Fibroblast of lung (primary cell): ENCODE results near the gene GPR176. TPM values are rescaled to one million over a fixed set of nuclear protein-coding genes. Genes with fewer than 3 reads are reported as not detected.

ENCODE experiments used
- DNase-seq, 2 donors: peaks; one replicate each; pipeline versions ENCODE4 v3.0.0 to v3.0.0-alpha.2; 2010; ENCODE audit warnings: low read depth in 2 of 2
- H2AFZ ChIP-seq: 2 replicates; pipeline ENCODE4 v1.5.1; 2012; ENCODE audit warnings: low read length, control low read depth, inconsistent platforms
- H3K27ac ChIP-seq: 2 replicates; pipeline ENCODE4 v1.5.1; 2011; ENCODE audit warnings: low read length, control low read depth; ENCODE audit not compliant: insufficient read depth
- H3K27me3 ChIP-seq: 2 replicates; pipeline ENCODE4 v1.5.1; 2011; ENCODE audit warnings: mild to moderate bottlenecking, low read length; ENCODE audit not compliant: control insufficient read depth, insufficient read depth
- H3K36me3 ChIP-seq: 2 replicates; pipeline ENCODE4 v1.5.1; 2011; ENCODE audit warnings: low read length; ENCODE audit not compliant: control insufficient read depth, insufficient read depth
- H3K4me1 ChIP-seq: 2 replicates; pipeline ENCODE4 v1.5.1; 2011; ENCODE audit warnings: low read length; ENCODE audit not compliant: control insufficient read depth, insufficient read depth; ENCODE audit errors: extremely low read depth
- H3K4me2 ChIP-seq: 2 replicates; pipeline ENCODE4 v1.5.1; 2011; ENCODE audit warnings: low read length, control low read depth; ENCODE audit not compliant: insufficient read depth; ENCODE audit errors: extremely low read depth
- H3K4me3 ChIP-seq, 4 experiments: fragments of 200-600 bp in 1 of 4; sonication (generic) in 1 of 4; replicated peaks in 1 of 4; 2 replicates each; pipeline ENCODE4 v1.5.1; 2011 to 2016; ENCODE audit warnings: low read length in 4 of 4, low read depth in 3 of 4, mild to moderate bottlenecking in 3 of 4, control low read depth in 2 of 4, inconsistent platforms in 1 of 4, mixed read lengths in 1 of 4; ENCODE audit not compliant: insufficient read depth in 1 of 4; ENCODE audit errors: control extremely low read depth in 1 of 4
- H3K79me2 ChIP-seq: 2 replicates; pipeline ENCODE4 v1.5.1; 2012; ENCODE audit warnings: mild to moderate bottlenecking, low read length, inconsistent platforms; ENCODE audit not compliant: control insufficient read depth, insufficient read depth
- H3K9ac ChIP-seq: 2 replicates; pipeline ENCODE4 v1.5.1; 2011; ENCODE audit warnings: mild to moderate bottlenecking, low read length, control low read depth; ENCODE audit not compliant: insufficient read depth
- H3K9me3 ChIP-seq: 2 replicates; pipeline ENCODE4 v1.5.1; 2012; ENCODE audit warnings: low read depth, low read length; ENCODE audit not compliant: control insufficient read depth, insufficient read depth
- H4K20me1 ChIP-seq: 2 replicates; pipeline ENCODE4 v1.5.1; 2011; ENCODE audit warnings: low read length; ENCODE audit not compliant: control insufficient read depth, insufficient read depth; ENCODE audit errors: extremely low read depth
- CTCF ChIP-seq, 2 donors: IDR thresholded peaks in 1 of 2; conservative IDR thresholded peaks in 1 of 2; 1 replicate in 1 of 2; 2 replicates in 1 of 2; pipeline ENCODE4 v1.5.1; 2011 to 2012; ENCODE audit warnings: low read length in 2 of 2, control low read depth in 1 of 2, inconsistent platforms in 1 of 2, low read depth in 1 of 2, mild to moderate bottlenecking in 1 of 2
- EZH2 ChIP-seq: IDR thresholded peaks from 2 replicates; pipeline ENCODE4 v1.5.1; 2012; ENCODE audit warnings: low read length, control low read depth, mild to moderate bottlenecking; ENCODE audit errors: missing control alignments
- polyA plus RNA-seq, 2 donors: library from polyadenylated mRNA; depleted of rRNA in 1 of 2; stranded (reverse) in 1 of 2; unstranded in 1 of 2; fragments of >200 nt; gene quantifications; 2 replicates each; pipeline ENCODE4 v1.2.1, GENCODE V29; 2011 to 2012; ENCODE audit warnings: missing spikeins in 1 of 2
- total RNA-seq: library from RNA; depleted of rRNA; stranded (reverse); fragments of >200 nt; gene quantifications from 2 replicates; pipeline ENCODE4 v1.2.1, GENCODE V29; 2014

Gene GPR176
- total and polyA plus RNA-seq, 2 donors (not counting 1 experiment from before 2014, with no cell fraction given): 124 to 179 TPM

- H3K27me3 ChIP-seq: no peaks in the 10 kb centered on the region
- no peak overlapping the region for H2AFZ ChIP-seq
- H4K20me1 ChIP-seq: no peaks in the 10 kb centered on the region
- H3K4me2 ChIP-seq: no peak overlapping the region
- no peak overlapping the region for H3K9ac ChIP-seq
- H3K4me3 ChIP-seq: no peak overlapping the region
- DNase-seq: no peak
- no peaks in the 10 kb centered on the region for H3K36me3 ChIP-seq
- TF ChIP-seq CTCF (conservative IDR thresholded peaks at IDR 0.05 in 1 of 2, IDR thresholded peaks at IDR 0.05 in 1 of 2; ENCODE audit: low read depth in 1 of 2, low read length in 2 of 2) (no peak), EZH2 (no peak)
- H3K79me2 ChIP-seq: peaks cover 80% of the 10 kb centered on the region
- H3K27ac ChIP-seq: no peak overlapping the region
- no peaks in the 10 kb centered on the region for H3K9me3 ChIP-seq
- H3K4me1 ChIP-seq: peaks cover 2% of the 10 kb centered on the region
Observed at GRCh38 chr15:39846108-39846507, 74.0 kb downstream of the GPR176 start.

- H3K9ac ChIP-seq: no peak overlapping the region
- H3K27me3 ChIP-seq: no peaks in the 10 kb centered on the region
- H3K27ac ChIP-seq: no peak overlapping the region
- no peak overlapping the region for H3K4me2 ChIP-seq
- no peak overlapping the region for H2AFZ ChIP-seq
- no peak overlapping the region for H3K4me3 ChIP-seq
- peaks cover 2% of the 10 kb centered on the region for H3K4me1 ChIP-seq
- no peak for DNase-seq
- TF ChIP-seq EZH2: no peak
- TF ChIP-seq CTCF (conservative IDR thresholded peaks at IDR 0.05 in 1 of 2, IDR thresholded peaks at IDR 0.05 in 1 of 2; ENCODE audit: low read depth in 1 of 2, low read length in 2 of 2): no peak
- H4K20me1 ChIP-seq: no peaks in the 10 kb centered on the region
- no peaks in the 10 kb centered on the region for H3K9me3 ChIP-seq
- peaks cover 82% of the 10 kb centered on the region for H3K79me2 ChIP-seq
- no peaks in the 10 kb centered on the region for H3K36me3 ChIP-seq
Observed at GRCh38 chr15:39845582-39845981, 74.5 kb downstream of the GPR176 start.

GRCh38 chr15:39843565-39843964 is 76.5 kb downstream of the GPR176 start:
- H3K27me3 ChIP-seq: no peaks in the 10 kb centered on the region
- H3K4me1 ChIP-seq: no peaks in the 10 kb centered on the region
- H3K36me3 ChIP-seq: no peaks in the 10 kb centered on the region
- TF ChIP-seq CTCF (conservative IDR thresholded peaks at IDR 0.05 in 1 of 2, IDR thresholded peaks at IDR 0.05 in 1 of 2; ENCODE audit: low read depth in 1 of 2, low read length in 2 of 2) (no peak), EZH2 (no peak)
- H3K9ac ChIP-seq: no peak overlapping the region
- H3K4me3 ChIP-seq: no peak overlapping the region
- no peak overlapping the region for H2AFZ ChIP-seq
- no peak for DNase-seq
- no peak overlapping the region for H3K27ac ChIP-seq
- no peaks in the 10 kb centered on the region for H4K20me1 ChIP-seq
- H3K4me2 ChIP-seq: no peak overlapping the region
- H3K79me2 ChIP-seq: peaks cover 64% of the 10 kb centered on the region
- H3K9me3 ChIP-seq: no peaks in the 10 kb centered on the region
